AG09319 (cell line): ENCODE measurements around the gene CAPZB.

Experiments
- DNase-seq: peaks from one replicate; pipeline ENCODE4 v3.0.0-alpha.2; 2010; ENCODE audit warnings: low read depth; ENCODE audit errors: extremely low read depth
- TF ChIP-seq, protein P1 (sequence below): IDR thresholded peaks from 2 replicates; pipeline ENCODE4 v1.5.1; 2011; ENCODE audit warnings: low read depth, mild to moderate bottlenecking, inconsistent platforms, low read length, moderate library complexity

Gene CAPZB

DNA sequence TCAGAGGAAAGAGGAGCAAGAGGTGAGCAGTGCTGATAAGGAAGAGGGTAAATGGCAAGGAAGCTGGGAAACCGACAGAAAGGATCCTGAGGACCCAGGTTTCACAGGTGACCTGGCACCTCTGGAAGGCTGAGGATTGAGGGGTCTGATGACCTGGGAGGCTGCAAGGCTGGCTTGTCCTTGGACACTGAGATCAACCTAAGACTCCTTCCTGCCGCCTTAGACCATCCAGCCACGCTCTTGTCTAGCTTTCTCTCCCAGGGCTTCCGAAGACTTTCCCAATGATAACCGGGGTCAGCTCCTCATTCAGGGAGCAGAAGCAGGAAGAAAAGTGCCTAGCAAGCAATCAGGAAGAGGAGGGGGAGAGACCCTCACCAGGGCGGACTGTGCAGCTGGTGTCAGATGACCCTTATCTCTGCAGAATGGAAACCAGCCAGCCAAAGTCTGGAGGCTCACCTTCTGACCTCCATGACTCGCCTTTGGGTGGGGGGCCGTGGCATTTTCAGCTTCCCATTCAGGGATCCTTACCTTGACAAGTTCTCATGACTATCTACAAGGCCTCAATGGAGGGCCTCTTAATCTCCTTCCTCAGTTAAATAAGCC lies 77.7 kb downstream of the CAPZB start:
- DNase-seq = no peak
- TF ChIP-seq, protein P1, sequence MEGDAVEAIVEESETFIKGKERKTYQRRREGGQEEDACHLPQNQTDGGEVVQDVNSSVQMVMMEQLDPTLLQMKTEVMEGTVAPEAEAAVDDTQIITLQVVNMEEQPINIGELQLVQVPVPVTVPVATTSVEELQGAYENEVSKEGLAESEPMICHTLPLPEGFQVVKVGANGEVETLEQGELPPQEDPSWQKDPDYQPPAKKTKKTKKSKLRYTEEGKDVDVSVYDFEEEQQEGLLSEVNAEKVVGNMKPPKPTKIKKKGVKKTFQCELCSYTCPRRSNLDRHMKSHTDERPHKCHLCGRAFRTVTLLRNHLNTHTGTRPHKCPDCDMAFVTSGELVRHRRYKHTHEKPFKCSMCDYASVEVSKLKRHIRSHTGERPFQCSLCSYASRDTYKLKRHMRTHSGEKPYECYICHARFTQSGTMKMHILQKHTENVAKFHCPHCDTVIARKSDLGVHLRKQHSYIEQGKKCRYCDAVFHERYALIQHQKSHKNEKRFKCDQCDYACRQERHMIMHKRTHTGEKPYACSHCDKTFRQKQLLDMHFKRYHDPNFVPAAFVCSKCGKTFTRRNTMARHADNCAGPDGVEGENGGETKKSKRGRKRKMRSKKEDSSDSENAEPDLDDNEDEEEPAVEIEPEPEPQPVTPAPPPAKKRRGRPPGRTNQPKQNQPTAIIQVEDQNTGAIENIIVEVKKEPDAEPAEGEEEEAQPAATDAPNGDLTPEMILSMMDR = no peak

DNA sequence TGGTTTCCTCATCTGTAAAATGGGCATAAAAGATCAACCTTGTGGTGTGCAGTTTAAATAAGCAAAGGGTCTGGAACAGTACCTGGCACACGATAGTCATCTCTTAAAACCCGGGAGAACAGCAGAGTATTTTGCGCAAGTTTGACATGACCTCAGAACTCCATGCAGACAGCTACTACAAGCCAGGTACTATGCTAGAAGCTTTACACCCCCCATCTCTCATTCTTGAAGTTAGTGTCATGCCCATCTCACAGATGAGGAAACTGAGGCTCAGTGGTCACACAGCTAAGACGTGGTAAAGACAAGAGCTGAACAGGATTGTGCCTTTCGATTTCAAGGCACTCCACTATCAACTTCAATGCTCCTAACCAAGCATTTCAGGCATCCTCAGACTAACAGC lies 78.7 kb downstream of the CAPZB start:
- no peak for DNase-seq
- TF ChIP-seq, protein P1 = no peak

DNA sequence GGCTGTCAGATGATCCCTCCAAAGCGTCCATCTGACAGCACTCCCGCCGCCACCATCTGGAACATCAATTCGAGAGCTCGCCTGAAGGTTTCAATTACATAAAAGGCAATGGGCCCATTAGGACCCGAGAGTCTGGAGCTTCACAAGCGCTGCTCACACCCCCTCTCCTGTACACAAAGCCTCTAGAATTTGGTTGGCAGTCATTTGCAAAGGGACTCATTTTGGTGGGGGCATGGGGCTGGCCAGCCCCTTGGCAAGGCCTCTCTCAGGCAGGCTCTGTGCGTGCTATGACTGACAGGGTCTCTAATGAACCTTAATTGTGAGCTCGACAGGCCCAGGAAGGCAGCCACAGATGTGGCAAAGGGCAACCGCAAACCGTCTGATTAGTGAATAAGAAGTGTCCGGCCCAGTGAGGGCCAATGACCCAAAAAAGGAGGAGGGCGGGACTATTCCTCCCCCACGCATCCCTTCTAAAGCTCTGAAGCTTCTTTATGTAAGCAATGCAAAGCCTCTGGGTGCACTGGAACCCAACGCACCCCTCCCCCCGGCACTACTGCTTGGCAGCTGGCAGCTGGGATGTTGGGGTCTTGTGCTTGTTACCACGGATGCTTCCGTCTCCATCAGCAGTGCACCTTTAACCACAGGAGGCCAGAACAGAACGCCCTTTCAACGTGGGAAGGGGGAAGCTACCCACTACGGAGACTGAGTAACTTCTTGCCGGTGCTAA lies 79.4 kb downstream of the CAPZB start:
- TF ChIP-seq, protein P1 = no peak
- peak; percentile 67 for DNase-seq

DNA sequence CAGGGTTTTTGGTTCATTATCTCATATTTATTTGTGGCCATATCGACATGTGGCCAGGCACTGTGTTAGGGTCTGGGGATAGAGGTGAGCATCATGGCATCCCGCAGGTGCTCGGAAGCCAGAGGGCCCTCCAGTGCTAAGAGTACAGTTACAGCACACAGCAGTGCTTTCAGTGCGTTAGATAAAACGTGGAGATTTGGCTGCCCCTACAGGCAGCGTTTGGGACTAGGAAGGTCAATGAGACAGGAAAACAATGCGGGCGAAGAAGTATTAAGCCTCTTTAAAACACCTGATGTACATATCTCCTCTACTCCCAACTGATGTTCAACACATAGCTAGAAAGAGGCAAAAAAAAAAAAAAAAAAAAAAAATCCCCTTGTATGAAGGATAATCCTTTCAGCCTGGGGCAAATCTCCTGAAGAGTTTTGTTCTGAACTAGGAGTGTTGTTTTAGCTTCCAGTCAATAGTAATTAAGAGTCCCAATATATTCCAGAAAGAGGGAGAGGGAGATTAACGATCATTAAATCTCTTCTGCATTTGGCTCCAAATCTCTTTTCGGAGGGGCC lies 80.1 kb downstream of the CAPZB start:
- TF ChIP-seq, protein P1 = peak; percentile 27
- DNase-seq = no peak

DNA sequence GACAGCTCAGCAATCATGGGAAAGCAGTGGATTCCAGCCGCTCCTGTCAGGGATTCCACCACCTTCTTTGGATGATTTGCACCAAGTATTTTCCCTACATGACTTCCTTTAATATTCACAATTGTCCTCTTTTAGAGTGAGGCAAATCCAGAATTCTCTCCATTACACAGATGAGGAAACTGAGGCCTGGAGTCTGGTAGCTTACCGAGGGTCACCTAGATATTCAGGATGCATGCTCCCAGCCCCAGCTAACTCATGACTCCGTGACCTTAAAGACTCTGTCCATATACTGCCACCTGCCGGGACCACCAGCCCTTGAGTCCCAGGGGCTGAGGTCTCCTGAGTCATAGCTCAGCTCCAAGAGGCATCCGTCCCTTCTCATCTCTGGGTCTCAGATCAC lies 80.6 kb downstream of the CAPZB start:
- TF ChIP-seq, protein P1 = no peak
- DNase-seq = no peak

DNA sequence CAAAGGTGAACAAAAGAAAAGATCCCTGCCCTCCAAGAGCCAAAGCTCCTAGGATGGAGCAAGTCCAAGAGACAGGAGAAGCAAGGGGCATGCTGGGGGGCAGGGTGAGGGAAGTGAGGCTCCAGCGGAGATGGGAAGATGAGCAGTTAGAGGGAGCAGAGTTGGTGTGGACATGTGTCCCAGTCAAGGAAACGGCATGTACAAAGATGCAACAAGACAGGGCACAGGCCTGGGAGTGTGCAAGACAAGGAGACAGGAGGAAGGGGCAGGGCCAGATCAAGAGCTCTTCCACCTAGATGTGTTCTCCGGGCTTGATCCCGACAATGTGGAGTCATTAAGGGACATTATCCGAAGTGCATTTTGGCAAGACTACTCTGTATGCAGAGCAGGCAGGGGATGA lies 82.1 kb downstream of the CAPZB start:
- TF ChIP-seq, protein P1 = no peak
- no peak for DNase-seq
